Kasumi-1 (cell line): ENCODE results near the gene DZIP1.
"Not testable (repeated sequence)": the region's sequence is repeated elsewhere in the genome, so short reads cannot be mapped to it uniquely, and the experiment has no call there.

Experiments used
- DNase-seq, 2 experiments: peaks; one replicate each; lab custom pipeline; 2025; lab: John Stamatoyannopoulos, UW

DZIP1 gene

DNA sequence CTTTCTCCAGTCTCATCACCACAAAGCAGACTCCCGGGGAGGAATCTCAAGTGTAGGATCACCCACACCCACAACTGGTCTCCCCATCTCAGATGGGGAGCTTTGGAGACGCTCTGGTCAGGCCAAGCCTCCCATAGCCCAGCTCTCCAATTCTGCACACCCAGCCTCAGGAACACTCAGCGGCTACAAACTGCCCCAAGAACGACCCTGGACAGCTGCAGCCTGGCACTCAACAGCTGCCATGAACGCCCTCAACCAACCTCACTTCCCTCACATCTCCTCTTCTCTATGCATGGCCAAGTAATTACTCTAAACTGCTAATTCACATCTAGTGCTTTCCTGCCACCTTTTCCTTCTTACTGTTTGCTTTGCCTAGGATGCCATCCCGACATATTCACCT, 42.6 kb downstream of the DZIP1 start:
- no peak for DNase-seq

DNA sequence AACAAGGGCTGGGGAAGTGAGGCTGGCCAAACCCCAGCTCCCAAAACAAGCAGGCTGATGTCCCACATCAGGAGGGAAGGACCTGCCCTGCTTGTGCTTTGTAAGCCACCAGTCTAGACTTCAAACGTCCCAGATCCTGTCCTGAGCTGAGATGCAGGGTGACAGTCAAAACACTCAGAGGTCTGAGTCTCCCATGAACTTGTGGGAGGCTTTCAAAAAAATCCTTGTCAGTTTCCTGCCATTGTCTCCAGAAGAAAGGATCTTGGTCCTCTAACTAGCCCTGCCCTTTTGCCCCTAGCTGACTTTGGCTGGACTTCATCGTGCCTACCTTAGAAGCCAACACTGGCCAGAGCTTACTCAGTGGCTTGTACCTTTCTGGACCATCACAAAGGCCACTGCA, 43.3 kb downstream of the DZIP1 start:
- DNase-seq, result no peak

DNA sequence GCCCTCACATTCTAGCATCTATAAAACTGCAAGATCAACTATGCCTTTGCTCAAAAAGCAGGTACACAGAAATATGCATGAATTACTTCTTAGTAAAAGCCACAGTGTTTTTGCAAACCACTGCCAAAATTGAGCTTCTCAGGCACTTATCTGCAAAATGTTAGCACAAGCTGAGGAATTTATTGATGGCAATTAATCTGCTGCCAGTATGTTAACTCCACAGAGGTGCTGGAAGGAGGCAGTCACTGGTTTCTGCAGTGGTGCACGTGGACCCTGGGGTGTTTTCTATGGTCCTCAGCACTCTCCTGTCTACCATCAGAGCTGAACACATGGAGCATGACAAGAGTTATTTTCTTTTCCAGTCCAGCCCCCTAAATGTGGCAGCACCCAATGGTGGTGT, 47.8 kb downstream of the DZIP1 start:
- no peak for DNase-seq

DNA sequence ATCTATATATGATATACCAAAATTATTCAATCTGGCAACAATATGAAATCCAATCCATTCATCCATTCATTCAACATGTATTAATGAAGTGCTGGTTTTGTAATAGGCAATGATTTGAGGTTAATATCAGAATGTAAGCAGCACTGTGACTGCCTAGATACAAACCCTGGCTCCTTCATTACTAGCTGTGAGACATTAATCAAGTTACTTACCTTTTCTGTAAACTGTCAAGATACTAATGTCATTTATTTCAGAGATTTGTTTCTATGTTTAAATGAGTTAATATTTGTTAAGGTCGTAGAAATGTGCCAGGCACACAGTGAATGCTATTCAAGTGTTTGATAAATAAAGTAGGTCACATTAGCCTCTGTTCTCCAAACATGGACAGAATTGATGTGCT, 51.0 kb downstream of the DZIP1 start:
- DNase-seq, result no peak

DNA sequence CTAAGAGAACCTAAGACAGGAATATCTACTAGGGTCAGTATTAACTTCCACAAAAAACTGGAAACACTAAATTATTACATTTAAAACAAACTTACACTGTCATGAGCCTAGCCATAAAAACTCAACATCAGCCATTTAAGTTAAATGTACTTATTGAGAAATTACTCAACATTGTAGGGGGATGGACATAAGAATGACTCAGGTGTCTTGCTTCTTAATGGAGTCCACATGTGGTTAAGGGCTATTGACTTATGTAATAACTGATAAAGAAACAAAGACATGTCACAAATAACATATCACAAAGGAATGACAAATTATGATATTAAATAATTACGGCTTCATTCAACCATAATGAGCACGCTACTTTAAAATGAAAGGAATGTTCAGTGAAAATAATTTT, 55.8 kb downstream of the DZIP1 start:
- no peak for DNase-seq

DNA sequence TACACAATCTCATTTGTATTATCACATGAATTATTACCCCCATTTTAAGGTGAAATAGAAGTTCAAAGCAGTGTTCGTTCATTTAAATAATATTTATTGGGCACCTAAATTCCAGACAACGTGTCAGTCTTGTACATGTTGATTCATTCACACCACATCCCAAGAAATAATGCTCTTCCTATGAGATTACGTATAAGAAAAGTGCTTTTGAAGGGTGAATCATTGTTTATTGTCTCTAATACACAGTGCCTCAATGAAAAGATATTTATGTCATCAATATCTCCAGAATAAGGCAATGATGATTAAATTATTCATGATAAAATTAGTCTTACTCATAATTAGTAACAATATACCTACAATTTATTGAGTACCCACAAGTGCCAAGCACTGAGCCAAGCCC, 56.4 kb downstream of the DZIP1 start:
- DNase-seq, result no peak

DNA sequence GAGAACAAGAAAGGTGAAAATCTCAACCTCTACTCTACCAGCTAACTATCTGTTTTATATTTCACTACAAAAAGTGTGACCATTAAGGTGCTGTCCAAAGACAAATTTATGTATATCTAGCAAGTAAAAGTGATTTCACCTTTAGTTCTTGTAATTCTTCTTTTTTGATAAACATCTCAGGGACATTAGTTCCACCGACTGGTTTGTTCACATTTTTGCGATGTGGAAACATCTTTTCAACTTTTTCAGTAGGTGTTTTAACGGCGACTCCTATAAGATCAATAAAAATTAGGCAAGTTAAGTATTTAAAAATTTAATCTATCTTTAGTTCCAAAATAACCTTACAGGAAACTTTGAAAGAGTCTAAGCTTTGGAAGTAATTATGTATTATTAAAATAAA, 58.6 kb downstream of the DZIP1 start:
- no peak for DNase-seq

DNA sequence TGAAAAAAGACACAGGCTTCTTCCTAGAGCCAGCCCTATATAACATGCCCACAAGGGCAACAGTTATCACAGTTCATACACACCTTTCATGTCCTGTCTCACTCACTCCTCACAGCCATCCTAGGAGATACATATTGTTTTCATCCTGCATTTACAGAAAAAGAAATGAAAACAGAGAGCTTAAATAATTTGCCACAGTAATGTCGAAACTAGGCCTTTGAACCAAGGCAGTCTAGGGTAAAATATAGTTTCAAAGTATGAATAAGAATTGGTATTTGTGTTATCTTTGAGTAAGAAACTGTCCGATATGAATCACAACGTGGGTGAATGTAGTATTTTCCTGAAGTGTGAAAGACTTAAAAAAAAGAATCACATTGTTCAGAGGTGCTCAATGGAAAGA, 65.2 kb downstream of the DZIP1 start:
- no peak for DNase-seq

DNA sequence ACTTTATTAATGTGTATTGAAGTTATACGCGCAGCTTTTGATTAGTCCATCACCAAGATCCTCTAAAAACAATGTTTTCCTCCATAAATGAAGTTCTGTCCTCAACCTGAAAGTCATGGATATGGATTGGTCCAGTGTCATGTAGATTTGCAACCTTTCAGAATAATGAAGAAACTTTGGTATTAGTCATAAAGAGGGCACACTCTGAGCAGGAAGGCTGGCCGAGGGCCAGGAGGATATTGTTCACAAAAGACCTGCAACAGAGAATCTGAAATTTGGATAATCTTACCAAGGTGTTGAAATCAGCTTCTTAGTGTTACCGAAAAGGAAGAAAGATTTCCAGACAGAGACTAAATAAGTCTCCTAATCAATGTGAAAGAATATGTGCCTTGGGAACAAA, 71.3 kb downstream of the DZIP1 start:
- DNase-seq, result no peak

DNA sequence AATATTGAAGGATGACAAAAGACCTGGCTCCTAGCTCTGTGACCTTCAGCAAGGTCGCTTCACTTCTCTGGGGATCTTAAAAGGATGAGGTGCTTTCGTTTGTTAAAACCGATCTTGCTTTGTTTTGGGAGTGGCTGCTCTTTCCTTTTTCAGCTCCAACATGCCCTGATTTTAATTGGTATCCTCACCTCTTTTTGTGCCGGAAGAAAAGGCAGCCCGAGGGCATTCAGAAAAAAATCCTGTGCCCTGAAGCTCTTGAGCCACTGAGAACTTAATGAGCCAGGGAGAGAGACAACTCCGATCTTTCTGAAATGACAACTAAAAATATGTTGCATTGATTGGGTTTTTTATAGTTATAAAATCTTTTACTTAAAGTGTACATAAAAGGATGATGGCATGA, 72.6 kb downstream of the DZIP1 start:
- DNase-seq, result no peak

DNA sequence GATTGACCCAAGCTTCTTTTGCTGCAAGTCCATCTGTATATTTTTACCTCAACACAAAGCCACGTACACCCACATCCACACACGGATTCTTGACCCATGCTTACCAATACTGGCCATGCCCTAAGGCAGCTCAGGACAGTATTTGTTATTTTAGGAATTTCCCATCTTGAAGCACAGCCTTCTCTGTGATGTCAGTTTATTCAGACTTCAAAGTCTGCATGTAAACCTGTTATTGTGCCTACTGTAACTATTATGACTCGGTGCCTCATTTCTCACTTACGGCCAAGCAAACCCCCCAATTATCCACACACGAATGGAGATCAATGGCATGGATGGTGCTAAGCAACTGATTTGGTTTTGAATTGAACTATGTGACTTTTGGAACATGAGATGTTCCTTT, 74.5 kb downstream of the DZIP1 start:
- DNase-seq, result no peak

DNA sequence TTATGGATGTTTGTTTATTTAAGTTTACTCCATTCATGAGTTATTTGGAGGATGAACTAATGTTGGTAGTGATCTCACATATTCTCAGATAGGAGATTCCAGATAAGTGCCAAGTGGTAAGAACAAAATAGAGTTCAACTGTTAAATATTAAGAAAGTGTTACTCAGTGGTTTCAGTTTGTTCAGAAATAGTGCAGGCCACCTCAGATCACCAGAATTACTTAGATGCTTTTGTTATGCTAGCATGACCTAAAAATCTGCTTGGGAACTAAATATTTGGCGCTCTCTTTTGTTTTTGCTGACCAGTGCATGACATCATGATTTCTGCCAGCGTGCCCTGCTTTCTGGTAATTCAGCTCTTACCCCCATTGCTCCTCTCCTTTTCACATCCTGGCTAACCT, 76.4 kb downstream of the DZIP1 start:
- no peak for DNase-seq

DNA sequence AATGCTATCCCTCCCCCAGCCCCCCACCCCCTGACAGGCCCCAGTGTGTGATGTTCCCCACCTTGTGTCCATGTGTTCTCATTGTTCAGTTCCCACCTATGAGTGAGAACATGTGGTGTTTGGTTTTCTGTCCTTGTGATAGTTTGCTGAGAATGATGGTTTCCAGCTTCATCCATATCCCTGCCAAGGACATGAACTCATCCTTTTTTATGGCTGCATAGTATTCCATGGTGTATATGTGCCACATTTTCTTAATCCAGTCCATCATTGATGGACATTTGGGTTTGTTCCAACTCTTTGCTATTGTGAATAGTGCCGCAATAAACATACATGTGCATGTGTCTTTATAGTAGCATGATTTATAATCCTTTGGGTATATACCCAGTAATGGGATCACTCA, 78.7 kb downstream of the DZIP1 start:
- not testable (repeated sequence) for DNase-seq

DNA sequence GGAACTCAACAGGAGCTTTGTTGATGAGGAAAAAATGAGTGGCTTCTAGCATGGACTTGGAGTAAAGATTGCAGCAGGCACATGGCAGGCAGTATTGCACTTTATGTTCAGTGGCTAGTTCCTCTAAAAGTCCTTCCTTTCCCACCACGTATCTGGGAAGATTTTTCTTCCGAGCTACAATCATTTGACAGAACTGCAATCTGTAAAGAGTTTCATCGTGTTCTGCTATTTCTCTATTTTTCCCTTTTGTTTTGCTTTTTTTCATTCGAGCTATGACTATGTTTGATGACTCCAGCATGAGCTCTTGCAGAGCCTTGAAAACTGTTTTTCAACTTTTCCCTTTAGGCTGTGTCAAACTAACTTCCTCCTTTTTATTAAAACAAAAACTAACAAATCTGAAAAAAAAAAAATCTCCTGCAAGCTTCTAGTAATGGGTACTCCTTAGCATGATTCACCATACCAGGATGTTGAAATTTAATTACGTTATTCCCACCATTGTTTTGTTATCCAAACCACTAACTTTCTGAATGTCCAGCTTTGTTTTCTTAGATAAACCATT, 79.7 kb downstream of the DZIP1 start:
- peak; percentile 32 to 36 for DNase-seq

DNA sequence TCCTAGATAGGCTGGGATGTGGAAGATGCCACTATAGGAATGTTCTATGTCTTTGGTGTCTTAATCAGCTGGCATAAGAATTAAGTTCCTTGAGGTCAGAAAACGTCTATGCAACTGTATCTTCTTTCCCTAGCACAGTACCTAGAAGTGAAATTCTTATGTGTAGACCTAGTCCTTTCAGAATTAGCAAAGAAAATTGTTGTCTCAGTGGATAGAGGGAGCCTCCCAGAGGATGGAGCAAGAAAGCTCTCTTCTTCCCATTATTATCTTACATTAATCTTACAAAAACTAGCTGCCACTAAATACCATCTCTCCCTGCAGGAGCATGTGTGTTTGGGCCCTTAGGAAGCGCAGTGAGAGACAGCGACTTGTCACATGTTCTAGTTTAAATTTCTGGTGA, 80.4 kb downstream of the DZIP1 start:
- DNase-seq, result no peak

DNA sequence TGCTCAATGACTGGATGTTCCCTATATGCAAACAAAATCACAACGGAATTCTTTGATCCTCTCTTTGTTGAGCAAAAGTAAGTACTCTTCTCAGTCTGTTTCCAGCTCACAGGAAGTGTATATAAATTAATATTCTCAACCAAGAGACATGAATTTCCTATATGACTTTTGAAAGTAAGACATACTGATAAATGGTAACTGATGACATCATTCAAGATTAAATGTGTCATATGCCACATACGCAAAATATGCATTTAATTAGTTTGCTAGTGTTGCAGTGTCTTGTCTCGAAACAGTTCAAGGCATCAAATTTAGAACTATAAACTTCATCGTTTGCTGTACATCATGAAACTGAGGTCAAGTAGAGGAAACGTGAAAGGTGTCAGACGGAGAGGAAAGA, 84.1 kb downstream of the DZIP1 start:
- DNase-seq, result no peak

DNA sequence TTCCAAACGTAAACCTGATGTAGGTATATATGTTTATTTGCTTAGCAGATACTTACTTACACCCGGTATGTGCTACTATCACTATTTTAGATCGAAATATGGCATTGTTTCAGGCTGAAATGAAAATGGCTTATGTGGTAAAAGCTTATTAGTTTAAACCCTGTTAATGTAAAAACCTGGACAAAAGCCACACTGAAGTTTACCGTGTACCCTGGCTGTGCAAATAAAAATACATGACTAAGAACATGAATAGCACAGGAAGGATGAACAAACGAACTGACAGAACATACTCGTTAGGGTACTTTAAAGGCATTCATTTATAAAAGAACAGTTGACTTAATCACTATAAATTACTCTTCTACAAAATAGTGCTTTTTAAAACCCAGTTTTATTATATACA, 85.4 kb downstream of the DZIP1 start:
- DNase-seq, result no peak

DNA sequence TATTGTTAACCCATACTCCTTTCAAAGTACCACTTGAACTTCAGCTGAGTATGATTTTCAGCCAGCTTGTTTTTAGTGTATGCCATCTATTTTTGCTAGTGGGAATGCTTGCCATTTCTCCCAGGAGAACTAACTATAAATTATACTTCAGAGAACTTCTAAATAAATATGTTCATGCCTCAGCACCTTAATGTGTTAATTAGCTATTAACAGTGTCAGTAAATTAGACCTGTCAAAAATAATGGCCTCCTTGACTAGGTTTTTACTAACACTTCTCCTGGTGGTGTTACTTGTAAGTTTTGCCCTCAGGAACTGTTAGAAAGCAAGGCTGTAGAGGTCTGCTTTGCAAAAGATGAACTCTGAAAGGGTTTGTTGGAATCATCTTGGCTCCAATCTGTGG, 87.5 kb downstream of the DZIP1 start:
- DNase-seq, result no peak

DNA sequence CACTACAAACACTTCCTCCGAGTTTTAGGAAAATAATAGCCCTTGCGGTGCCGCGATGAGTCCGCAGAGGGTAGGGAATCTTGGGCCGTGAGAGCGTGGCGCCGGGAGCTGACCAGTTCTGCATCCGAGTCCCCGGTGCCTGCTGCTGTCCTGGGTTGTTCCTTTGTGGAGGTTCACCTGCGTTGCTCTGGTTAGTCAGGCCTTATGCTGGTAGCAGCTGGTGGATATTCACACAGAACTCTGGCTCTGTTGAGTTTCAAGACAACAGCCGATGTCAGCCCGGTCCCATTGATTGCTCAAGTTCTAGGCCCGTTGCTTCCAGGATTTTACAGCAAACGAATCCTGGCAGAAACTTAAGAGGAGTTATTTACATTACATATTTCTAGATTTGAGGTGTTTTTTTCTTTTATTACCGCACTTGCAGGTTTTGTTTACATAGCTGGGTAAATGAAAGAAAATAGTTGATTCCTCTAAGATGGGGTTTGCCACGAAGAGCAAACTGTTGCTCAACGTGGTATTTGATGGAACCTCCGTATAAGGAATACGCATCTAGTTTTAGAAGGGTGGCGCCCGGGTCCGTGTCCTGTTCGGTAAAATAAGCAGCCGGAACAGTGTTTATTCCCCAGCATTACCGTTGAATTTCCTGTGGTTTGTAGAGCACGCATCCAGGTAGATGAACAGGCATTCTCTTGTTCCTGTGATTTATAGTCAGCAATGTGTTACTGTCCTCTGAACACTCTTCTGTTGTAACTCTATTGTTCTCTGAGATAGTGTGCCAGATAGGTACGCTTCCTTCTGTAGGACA, 90.7 kb downstream of the DZIP1 start:
- DNase-seq, result no peak

DNA sequence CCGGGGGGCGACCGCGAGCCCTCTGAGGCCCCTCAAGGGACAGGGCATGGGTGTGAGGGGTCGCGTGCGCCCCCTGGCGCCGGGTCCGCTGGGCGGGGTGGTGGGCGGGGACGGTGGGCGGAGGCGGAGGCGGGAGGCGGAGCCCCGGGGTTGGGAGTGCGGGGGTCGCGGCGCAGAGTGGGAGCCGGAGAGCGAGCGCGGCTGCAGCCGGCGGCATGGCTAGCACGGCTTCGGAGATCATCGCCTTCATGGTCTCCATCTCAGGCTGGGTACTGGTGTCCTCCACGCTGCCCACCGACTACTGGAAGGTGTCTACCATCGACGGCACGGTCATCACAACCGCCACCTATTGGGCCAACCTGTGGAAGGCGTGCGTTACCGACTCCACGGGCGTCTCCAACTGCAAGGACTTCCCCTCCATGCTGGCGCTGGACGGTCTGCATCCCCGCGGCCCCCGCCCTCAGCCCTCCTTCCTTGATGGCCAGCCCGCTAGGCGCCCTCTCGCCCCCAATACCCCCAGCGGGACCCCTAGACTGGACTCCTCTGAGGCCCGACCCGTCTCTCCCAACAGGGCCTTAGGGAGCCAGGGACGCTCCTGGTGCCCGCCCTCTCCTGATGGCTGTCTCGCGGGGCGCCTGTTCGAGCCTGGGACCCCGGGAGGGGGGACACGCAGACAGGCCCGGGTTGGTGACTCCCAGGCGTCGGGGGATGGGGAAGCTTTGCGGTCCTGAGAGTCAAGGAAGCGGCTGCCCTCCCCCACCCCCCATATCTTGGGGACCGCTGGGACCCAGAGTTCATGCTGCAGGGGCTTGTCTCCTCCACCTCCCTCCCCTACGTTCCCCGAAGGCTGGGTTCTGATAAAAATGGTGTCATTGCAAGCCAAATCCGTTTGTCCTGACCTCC, 91.7 kb downstream of the DZIP1 start, which contains the start of gene CLDN10:
TSS of gene CLDN10 (plus strand) at position 182 of the 903 bp plus-strand sequence. CDS start at position 216, 34 bp downstream.
- no peak for DNase-seq

DNA sequence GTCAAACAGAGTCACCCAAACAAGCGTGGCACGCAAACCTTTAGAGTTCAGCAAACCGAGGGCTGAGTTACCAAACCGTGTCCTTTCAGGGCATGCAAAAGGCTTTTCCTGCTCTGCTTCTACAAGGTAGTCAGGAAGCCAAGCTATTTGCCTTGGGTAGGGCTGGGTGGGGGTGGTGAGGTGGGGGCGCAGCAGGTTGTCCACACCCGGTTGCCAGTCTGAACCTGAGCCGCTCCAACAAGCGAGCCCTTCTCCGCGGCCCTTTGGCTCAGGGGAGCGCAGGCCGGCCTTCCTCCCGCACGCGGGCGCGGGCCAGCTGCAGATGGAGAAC, 92.3 kb downstream of the DZIP1 start:
- no peak for DNase-seq

DNA sequence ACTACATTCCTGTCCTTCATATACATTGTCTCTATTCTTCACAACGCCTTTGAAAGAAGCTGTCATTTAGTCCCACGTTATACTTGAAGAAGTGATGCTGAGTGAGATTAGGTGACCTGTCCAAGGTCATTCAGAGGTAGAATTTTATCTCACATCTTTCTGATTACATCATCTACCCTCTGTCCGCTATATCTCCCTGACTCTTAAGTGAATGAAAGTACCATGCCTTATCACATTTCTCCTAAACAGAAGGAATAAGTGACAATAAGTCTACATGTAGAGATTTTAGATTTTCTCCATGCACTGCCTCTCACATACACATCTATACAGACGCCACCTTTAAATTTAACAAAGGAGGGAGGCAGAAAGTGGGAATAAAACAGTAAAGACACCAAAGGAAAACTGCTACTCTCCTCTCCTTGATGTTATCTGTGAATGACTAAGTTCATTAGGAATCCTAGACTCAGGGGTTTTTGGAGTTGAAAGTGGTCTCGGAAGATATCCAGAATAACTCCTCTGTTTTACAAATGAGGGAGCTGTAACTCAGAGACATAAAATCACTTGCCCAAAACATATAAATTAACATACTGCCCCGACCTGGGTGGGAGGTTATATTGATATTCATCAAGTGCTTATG, 96.9 kb downstream of the DZIP1 start:
- DNase-seq, result no peak

DNA sequence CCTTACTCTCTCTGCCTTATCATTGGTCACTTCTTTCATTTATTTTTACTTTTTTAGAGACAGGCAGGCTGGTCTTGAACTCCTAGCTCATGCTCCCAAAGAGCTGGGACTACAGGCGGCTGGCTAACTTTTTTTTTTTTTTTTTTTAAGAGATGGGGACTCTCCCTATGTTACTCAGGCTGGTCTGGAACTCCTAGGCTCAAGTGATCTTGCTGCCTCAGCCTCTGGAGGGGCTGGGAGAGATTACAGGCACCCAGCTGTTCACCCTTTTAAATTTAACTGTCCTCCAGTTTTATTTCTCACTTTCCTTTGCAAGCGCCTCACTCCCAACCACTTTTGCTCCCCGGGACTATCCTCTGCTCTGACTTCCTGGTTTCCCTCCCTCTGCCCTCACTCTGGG, 97.6 kb downstream of the DZIP1 start:
- DNase-seq, result no peak
